GM12878 (cell line): ENCODE measurements around the gene CD2AP. TPM values are rescaled to one million over a fixed set of nuclear protein-coding genes. Genes with fewer than 3 reads are reported as not detected.
"Not testable (repeated sequence)": the region's sequence is repeated elsewhere in the genome, so short reads cannot be mapped to it uniquely, and the experiment has no call there.

Source experiments
- ATAC-seq: fragments of 200-7000 bp; cut with Tn5 transposase; 3 replicates; pipeline ENCODE4 v1.9.1; 2020; ENCODE audit warnings: mild to moderate bottlenecking, moderate library complexity
- BruUV-seq: library from RNA; stranded (reverse); fragments of 400-500 nt; replicated peaks from 2 replicates; lab custom pipeline; 2021; lab: Mats Ljungman, UMichigan
- CTCF ChIA-PET: fragments of 300-600 bp; sonication (Branson Sonifier 250); formaldehyde crosslinking; extraction: SDS; loops from one replicate; lab custom pipeline; 2021; ENCODE audit warnings: inconsistent platforms; lab: Yijun Ruan, JAX
- POLR2A ChIA-PET: fragments of 350-600 bp; formaldehyde crosslinking; extraction: SDS; loops from one replicate; lab custom pipeline; 2021; ENCODE audit warnings: inconsistent platforms; lab: Charles Lee
- RAD21 ChIA-PET: fragments of 300-600 bp; sonication (Branson Sonifier 250); formaldehyde crosslinking; loops from one replicate; lab custom pipeline; 2023; ENCODE audit warnings: antibody characterized with exemption; ENCODE audit not compliant: unreplicated experiment; lab: Charles Lee
- SMC1A ChIA-PET: fragments of 300-600 bp; sonication (Branson Sonifier 250); formaldehyde crosslinking; loops from one replicate; lab custom pipeline; 2023; ENCODE audit not compliant: unreplicated experiment, uncharacterized antibody; lab: Charles Lee
- DNase-seq: peaks from one replicate; pipeline ENCODE4 v3.0.0-alpha.2; 2011; ENCODE audit warnings: low read depth, low spot score
- FAIRE-seq: peaks from 3 replicates; lab custom pipeline; 2011; peaks lifted over from hg19 to GRCh38; lab: Jason Lieb, UNC
- H2AFZ ChIP-seq: 2 replicates; pipeline ENCODE4 v1.6.0; 2011; ENCODE audit warnings: low read depth, low read length, control low read depth; ENCODE audit not compliant: control insufficient read depth
- H3K27ac ChIP-seq: 2 replicates; pipeline ENCODE4 v1.5.1; 2011; ENCODE audit warnings: control low read depth; ENCODE audit not compliant: control insufficient read depth, insufficient read depth
- H3K27me3 ChIP-seq, 2 experiments: replicated peaks in 1 of 2; 2 replicates each; pipeline versions ENCODE4 v1.6.0 to v1.6.1; 2011; ENCODE audit warnings: low read length in 1 of 2; ENCODE audit not compliant: control insufficient read depth in 2 of 2, insufficient read depth in 2 of 2
- H3K36me3 ChIP-seq, 2 experiments: 2 replicates each; pipeline ENCODE4 v1.5.1; 2011; ENCODE audit warnings: low read length in 1 of 2; ENCODE audit not compliant: control insufficient read depth in 2 of 2, insufficient read depth in 2 of 2
- H3K4me1 ChIP-seq: 2 replicates; pipeline ENCODE4 v1.6.1; 2011; ENCODE audit warnings: mild to moderate bottlenecking, low read length, moderate library complexity, mixed read lengths; ENCODE audit not compliant: control insufficient read depth, insufficient read depth
- H3K4me2 ChIP-seq: 2 replicates; pipeline ENCODE4 v1.6.0; 2011; ENCODE audit warnings: control low read depth; ENCODE audit not compliant: control insufficient read depth, insufficient read depth
- H3K4me3 ChIP-seq: fragments of 200-600 bp; sonication (generic); 2 replicates; pipeline ENCODE4 v1.5.1; 2016
- H3K79me2 ChIP-seq: 2 replicates; pipeline ENCODE4 v1.6.0; 2011; ENCODE audit warnings: low read length; ENCODE audit not compliant: control insufficient read depth, insufficient read depth
- H3K9ac ChIP-seq: 2 replicates; pipeline ENCODE4 v1.8.0; 2011; ENCODE audit warnings: low read length, control low read depth, mixed read lengths; ENCODE audit not compliant: control insufficient read depth, insufficient read depth
- H3K9me3 ChIP-seq: replicated peaks from 3 replicates; pipeline ENCODE4 v1.5.1; 2011; ENCODE audit warnings: mild to moderate bottlenecking, low read length; ENCODE audit not compliant: control insufficient read depth, insufficient read depth
- H4K20me1 ChIP-seq: 2 replicates; pipeline ENCODE4 v1.6.0; 2011; ENCODE audit not compliant: control insufficient read depth, insufficient read depth
- BRCA1 ChIP-seq: IDR thresholded peaks from 2 replicates; pipeline ENCODE4 v1.6.1; 2011; ENCODE audit warnings: low read depth, low read length, improper control_type of control experiment
- CBX3 ChIP-seq: fragments of 200-600 bp; sonication (generic); IDR thresholded peaks from 2 replicates; pipeline ENCODE4 v1.6.1; 2016; ENCODE audit warnings: low read depth, borderline replicate concordance
- ETV6 ChIP-seq, 2 experiments: fragments of 450-650 bp in 1 of 2; IDR thresholded peaks in 1 of 2; conservative IDR thresholded peaks in 1 of 2; 2 replicates each; pipeline ENCODE4 v1.6.1; 2014; ENCODE audit warnings: antibody characterized with exemption in 1 of 2, borderline replicate concordance in 1 of 2, low read depth in 1 of 2, mild to moderate bottlenecking in 1 of 2, moderate library complexity in 1 of 2
- HCFC1 ChIP-seq: fragments of 150-350 bp; IDR thresholded peaks from 2 replicates; pipeline ENCODE4 v1.6.1; 2014; ENCODE audit warnings: low read length
- MXI1 ChIP-seq: fragments of 150-350 bp; IDR thresholded peaks from 2 replicates; pipeline ENCODE4 v1.6.1; 2011; ENCODE audit warnings: low read depth, mild to moderate bottlenecking, inconsistent platforms, low read length, improper control_type of control experiment
- NFYB ChIP-seq: IDR thresholded peaks from 2 replicates; pipeline ENCODE4 v1.6.1; 2011; ENCODE audit warnings: low read depth, mild to moderate bottlenecking, low read length, improper control_type of control experiment, moderate library complexity; ENCODE audit not compliant: insufficient read depth
- PAX5 ChIP-seq: IDR thresholded peaks from 2 replicates; pipeline ENCODE4 v1.6.1; 2011; ENCODE audit warnings: low read depth, low read length, borderline replicate concordance
- RCOR1 ChIP-seq: conservative IDR thresholded peaks from 2 replicates; pipeline ENCODE4 v1.6.1; 2012; ENCODE audit warnings: low read depth, low read length, improper control_type of control experiment
- RELA ChIP-seq: fragments of 450-650 bp; IDR thresholded peaks from 2 replicates; pipeline ENCODE4 v1.8.0; 2014; ENCODE audit warnings: borderline replicate concordance; ENCODE audit not compliant: partially characterized antibody
- STAT1 ChIP-seq: fragments of 450-650 bp; conservative IDR thresholded peaks from 2 replicates; pipeline ENCODE4 v1.6.1; 2014; ENCODE audit warnings: antibody characterized with exemption, mild to moderate bottlenecking
- SUZ12 ChIP-seq: fragments of 200-600 bp; sonication (generic); IDR thresholded peaks from one replicate; pipeline ENCODE4 v1.6.1; 2018; ENCODE audit warnings: antibody characterized with exemption, mild to moderate bottlenecking; ENCODE audit not compliant: unreplicated experiment
- WRNIP1 ChIP-seq: IDR thresholded peaks from 2 replicates; pipeline ENCODE4 v1.6.1; 2011; ENCODE audit warnings: low read depth, low read length, improper control_type of control experiment, borderline replicate concordance
- ZNF207 ChIP-seq: fragments of 450-650 bp; IDR thresholded peaks from 2 replicates; pipeline ENCODE4 v1.6.1; 2014; ENCODE audit warnings: antibody characterized with exemption, mild to moderate bottlenecking, borderline replicate concordance
- ZNF274 ChIP-seq: IDR thresholded peaks from one replicate; pipeline ENCODE4 v1.8.0; 2011; ENCODE audit not compliant: insufficient read length, insufficient read depth
- ZNF384 ChIP-seq: IDR thresholded peaks from 2 replicates; pipeline ENCODE4 v1.6.1; 2012; ENCODE audit warnings: low read depth, mild to moderate bottlenecking, low read length, improper control_type of control experiment, borderline replicate concordance
- ZNF622 ChIP-seq: fragments of 450-650 bp; IDR thresholded peaks from 2 replicates; pipeline ENCODE4 v1.6.1; 2017; ENCODE audit warnings: mild to moderate bottlenecking, inconsistent platforms
- WGBS: methylation state at CpG from one replicate; pipeline ENCODE4 v1.1.6; 2016; ENCODE audit warnings: low lambda C conversion rate; ENCODE audit not compliant: insufficient replicate concordance, insufficient coverage; ENCODE audit errors: missing lambda C conversion rate; 5-methylcytosine and 5-hydroxymethylcytosine counted together
- in situ Hi-C: fragments of 300-500 bp; cut with MboI; formaldehyde crosslinking; loops from 9 replicates; pipeline ENCODE4 v1.14.3; 2018; ENCODE audit warnings: mixed read lengths
- intact Hi-C: fragments of 100-400 bp; cut with micrococcal nuclease; formaldehyde crosslinking; loops from one replicate; pipeline ENCODE4 v1.14.2; 2022; ENCODE audit not compliant: unreplicated experiment
- polyA plus RNA-seq, 11 experiments: library from polyadenylated mRNA; depleted of rRNA in 4 of 11; unstranded in 6 of 11; stranded (reverse) in 5 of 11; fragments of >200 nt; fragmentation: Nextera tagmentation in 4 of 11; fragmentation: Illumina TruSeq in 1 of 11; extraction: Ambion mirVana in 4 of 11; extraction: Trizol in 1 of 11; gene quantifications; 1 replicate in 1 of 11; 2 replicates in 10 of 11; pipeline versions ENCODE4 v1.2.1 to v1.2.3, GENCODE V29; 2011 to 2016; ENCODE audit warnings: inconsistent platforms in 2 of 11, missing spikeins in 2 of 11, low read depth in 1 of 11
- total RNA-seq, 4 experiments: library from RNA; depleted of rRNA in 3 of 4; stranded (reverse); fragments of >200 nt in 3 of 4; fragmentation: Illumina TruSeq in 1 of 4; extraction: Trizol in 1 of 4; gene quantifications; 2 replicates each; pipeline versions ENCODE4 v1.2.1 to v1.2.3, GENCODE V29; 2013 to 2021
- TF ChIP-seq, protein P1 (sequence below): fragments of 450-650 bp; IDR thresholded peaks from 2 replicates; pipeline ENCODE4 v1.6.1; 2016; ENCODE audit warnings: mild to moderate bottlenecking, moderate library complexity, borderline replicate concordance
- TF ChIP-seq, protein P2 (sequence below): IDR thresholded peaks from 2 replicates; pipeline ENCODE4 v1.6.1; 2011; ENCODE audit warnings: borderline replicate concordance, low read depth, mild to moderate bottlenecking, moderate library complexity, low read length; ENCODE audit not compliant: insufficient read depth, poor library complexity, severe bottlenecking

The CD2AP gene
- total and polyA plus RNA-seq, 10 of the 15 experiments (the other 5 are each of a cell fraction or from before 2014, with no cell fraction given): 5.4 to 46.6 (median 20.9) TPM

DNA sequence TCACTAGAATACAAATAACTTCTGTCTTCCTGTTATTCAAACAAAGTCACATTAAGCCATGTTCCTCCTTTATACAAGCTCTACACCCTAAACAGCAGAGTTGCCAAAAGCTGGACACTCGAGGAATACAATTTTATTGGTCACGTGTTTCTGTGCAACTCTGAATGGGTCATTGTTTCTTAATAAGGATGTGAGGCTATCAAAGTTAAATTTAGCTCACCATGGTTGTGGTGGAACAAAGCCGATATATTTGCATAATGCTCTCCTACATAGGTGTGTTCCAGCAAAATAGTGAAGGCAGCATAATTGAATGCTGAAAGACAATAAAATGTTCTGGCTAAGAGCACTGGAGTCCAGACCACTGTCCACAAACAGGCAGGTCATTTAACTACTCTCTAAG, 36.9 kb upstream of the CD2AP start (continued):
- TF ChIP-seq NFYB (no peak), CBX3 (no peak), ZNF207 (no peak), STAT1 (no peak), ZNF622 (no peak), ETV6 (conservative IDR thresholded peaks at IDR 0.05 in 1 of 2, IDR thresholded peaks at IDR 0.05 in 1 of 2; ENCODE audit: borderline replicate concordance in 1 of 2, low read depth in 1 of 2) (no peak), MXI1 (no peak), SUZ12 (no peak), RELA (no peak), ZNF274 (no peak), ZNF384 (no peak), RCOR1 (no peak), HCFC1 (no peak), BRCA1 (no peak), WRNIP1 (no peak), PAX5 (no peak)
- TF ChIP-seq, protein P1, sequence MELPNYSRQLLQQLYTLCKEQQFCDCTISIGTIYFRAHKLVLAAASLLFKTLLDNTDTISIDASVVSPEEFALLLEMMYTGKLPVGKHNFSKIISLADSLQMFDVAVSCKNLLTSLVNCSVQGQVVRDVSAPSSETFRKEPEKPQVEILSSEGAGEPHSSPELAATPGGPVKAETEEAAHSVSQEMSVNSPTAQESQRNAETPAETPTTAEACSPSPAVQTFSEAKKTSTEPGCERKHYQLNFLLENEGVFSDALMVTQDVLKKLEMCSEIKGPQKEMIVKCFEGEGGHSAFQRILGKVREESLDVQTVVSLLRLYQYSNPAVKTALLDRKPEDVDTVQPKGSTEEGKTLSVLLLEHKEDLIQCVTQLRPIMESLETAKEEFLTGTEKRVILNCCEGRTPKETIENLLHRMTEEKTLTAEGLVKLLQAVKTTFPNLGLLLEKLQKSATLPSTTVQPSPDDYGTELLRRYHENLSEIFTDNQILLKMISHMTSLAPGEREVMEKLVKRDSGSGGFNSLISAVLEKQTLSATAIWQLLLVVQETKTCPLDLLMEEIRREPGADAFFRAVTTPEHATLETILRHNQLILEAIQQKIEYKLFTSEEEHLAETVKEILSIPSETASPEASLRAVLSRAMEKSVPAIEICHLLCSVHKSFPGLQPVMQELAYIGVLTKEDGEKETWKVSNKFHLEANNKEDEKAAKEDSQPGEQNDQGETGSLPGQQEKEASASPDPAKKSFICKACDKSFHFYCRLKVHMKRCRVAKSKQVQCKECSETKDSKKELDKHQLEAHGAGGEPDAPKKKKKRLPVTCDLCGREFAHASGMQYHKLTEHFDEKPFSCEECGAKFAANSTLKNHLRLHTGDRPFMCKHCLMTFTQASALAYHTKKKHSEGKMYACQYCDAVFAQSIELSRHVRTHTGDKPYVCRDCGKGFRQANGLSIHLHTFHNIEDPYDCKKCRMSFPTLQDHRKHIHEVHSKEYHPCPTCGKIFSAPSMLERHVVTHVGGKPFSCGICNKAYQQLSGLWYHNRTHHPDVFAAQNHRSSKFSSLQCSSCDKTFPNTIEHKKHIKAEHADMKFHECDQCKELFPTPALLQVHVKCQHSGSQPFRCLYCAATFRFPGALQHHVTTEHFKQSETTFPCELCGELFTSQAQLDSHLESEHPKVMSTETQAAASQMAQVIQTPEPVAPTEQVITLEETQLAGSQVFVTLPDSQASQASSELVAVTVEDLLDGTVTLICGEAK: no peak
- TF ChIP-seq, protein P2, sequence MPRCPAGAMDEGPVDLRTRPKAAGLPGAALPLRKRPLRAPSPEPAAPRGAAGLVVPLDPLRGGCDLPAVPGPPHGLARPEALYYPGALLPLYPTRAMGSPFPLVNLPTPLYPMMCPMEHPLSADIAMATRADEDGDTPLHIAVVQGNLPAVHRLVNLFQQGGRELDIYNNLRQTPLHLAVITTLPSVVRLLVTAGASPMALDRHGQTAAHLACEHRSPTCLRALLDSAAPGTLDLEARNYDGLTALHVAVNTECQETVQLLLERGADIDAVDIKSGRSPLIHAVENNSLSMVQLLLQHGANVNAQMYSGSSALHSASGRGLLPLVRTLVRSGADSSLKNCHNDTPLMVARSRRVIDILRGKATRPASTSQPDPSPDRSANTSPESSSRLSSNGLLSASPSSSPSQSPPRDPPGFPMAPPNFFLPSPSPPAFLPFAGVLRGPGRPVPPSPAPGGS: no peak

- in situ Hi-C loops, H3K27me3 ChIP-seq, H3K4me3 ChIP-seq, BruUV-seq, H2AFZ ChIP-seq, FAIRE-seq, RAD21 ChIA-PET, H3K4me2 ChIP-seq, H3K36me3 ChIP-seq, H3K9ac ChIP-seq, POLR2A ChIA-PET, H3K9me3 ChIP-seq, SMC1A ChIA-PET, intact Hi-C loops, H3K79me2 ChIP-seq, CTCF ChIA-PET, ATAC-seq, DNase-seq, H3K27ac ChIP-seq, H4K20me1 ChIP-seq: not testable (repeated sequence)
- peaks cover 14% of the 10 kb centered on the region for H3K4me1 ChIP-seq
- 77% methylated on average over 3 of the region's 3 CpGs for WGBS
Measured at GRCh38 chr6:47444964-47445363, 32.6 kb upstream of the CD2AP start.
